ENCODE results near the gene ARHGDIB.

The ARHGDIB gene

DNA sequence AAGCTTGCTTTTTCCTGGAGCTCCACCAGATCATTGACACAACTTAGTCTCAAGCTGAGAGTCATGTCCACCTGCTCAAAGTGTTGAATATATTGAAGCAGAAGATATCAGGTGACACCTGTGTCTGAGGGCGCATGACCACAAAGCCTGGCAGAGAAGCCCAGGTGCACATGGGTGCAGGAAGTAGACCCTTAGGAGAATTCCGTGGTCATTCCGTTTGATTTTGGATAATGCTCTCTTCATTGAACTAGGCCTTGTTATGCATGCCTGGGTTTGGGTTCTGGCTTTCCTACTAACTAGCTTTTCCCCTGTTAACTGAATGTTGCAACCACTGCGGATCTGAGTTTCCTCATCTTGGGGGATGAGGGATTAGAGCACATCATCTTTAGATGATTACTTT is 7.1 kb downstream of the ARHGDIB start:
- peak in 2 of 5 donors; percentile 23 to 24 for DNase-seq

DNA sequence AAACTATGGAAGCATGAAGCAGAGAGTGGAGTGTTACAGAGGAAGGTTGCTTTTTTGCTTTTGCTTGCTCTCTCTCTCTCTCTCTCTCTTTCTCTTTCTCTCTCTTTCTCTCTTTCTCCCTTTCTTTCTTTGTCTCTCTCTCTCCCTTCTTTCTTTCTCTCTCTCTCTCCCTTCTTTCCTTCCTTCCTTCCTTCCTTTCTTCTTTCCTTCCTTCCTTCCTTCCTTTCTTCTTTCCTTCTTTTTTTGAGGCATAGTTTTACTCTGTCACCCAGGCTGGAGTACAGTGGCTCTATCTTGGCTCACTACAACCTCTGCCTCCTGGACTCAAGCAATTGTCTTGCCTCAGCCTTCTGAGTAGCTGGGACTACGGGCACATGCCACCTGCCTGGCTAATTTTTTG is 7.6 kb downstream of the ARHGDIB start:
- DNase-seq: no peak

DNA sequence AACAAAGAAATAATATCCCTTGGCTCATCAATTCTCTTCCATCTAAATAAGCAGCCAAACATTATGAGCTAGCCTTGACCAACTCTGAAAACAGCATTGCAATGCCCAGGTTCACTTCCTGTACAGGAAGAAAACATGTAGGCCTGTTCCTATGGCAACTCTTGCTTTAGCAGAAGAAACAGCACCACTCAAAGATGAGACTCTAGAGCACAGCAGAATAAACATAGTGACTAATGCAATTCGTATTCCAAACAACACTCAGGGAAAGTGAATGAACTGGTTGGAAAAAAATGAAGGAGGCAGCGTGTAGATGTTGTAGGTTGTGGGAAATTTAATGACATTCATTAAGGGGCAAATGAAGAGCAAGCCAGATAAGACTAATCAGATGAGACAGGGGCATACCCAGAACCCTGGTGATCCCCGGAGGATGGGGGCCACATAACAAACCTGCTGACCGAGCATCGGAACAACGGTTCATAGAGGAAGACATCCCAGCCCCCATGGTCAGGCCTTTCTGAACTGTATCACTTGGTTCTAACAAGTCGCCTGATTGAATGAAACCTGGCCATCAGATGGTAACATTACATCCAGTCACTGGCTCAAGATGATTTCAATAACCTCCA is 9.0 kb downstream of the ARHGDIB start:
- peak in 2 of 5 donors; percentile 19 to 81 for DNase-seq

DNA sequence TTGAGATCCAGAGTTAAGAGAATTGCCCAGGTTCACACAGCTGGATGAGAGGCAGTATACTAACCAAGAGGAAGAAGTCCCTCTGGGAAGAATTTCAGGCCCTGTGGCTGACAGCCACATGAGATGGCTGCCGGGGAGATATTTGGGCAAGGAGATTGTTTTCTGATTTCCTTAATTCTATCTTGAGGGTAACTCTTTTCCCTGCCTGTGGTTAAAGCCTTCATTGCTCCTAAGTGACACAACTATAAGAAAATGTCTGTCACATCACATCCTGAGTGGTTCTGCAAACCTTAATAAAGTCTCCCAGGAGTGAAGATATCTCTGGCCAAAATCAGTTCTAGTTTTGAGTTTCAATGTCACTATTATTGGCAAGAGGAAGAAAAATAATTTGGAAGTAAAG is 9.6 kb downstream of the ARHGDIB start:
- DNase-seq: no peak

DNA sequence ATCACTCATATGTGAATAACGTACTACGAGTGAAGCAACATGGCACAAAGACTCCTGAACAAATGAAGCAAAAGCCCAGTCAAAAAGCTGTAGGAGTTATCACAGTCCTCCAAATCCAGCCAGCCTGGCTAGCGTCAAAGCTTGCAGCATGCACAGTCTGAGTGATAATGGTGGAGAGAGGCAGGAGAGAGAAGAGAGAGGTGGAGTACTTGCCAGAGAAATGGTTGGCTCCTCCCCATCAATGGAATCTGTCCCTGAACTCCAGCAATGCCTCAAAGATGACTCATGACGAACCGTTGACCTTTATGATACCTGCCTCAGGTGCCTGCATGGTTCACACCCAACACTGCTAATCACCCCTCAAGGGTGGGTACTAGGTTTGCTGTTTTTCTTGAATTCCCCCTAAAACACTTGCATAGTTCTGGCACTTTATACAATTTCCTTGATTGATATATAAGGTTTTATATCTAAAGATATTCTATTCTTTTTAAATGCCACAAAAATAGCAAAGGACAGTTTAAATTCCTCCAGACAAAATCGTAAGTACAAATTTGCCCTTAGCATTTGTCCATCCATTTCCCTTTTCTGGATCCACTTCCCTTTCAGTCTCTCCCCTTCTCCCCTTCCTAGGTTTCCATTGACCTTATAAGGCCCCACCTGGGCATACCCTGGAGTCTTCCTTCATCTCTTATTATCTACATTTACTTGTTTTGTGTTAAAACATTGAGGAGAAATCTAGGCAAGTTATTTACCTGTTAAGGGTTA is 10.2 kb downstream of the ARHGDIB start:
- peak in 1 of 5 donors; percentile 11 for DNase-seq

DNA sequence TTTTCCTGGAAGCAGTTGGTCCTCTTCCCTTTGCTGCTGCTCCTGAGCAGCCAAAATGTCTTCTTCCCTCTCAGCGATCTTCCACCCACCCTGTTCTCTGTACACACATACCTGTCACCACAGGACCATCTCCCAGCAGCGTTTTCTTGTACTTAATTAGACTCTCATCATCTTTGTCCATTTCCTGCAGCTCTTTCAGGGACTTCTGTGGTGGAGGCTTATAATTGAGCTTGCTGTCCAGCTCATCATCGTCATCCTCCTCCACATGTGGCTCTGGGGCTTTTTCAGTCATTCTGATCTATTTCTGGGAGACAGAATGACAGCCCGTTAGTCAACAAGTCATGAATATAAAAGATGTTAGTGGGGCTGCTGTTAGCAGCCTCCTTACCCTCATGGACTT is 11.0 kb downstream of the ARHGDIB start:
- peak in 1 of 5 donors; percentile 51 for DNase-seq

DNA sequence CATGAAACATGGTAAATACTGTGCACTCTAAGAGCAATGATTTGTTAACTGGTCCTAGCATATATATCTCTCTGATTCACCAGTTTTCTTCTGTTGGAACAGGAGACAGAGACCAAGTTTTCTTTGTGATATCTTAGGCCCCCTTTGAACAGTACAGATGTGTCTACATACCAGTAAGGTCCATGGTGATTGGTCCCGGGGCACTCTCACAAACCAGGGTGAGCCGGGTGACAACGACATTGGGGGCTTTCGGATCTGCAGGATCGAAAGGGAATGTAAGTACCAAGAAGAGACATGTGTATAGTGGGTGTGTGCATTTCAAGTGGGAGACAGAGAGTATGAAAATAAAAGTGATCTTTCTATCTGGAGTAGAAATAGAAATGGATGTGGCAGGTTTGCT is 11.8 kb downstream of the ARHGDIB start:
- peak in 1 of 5 donors; percentile 32 for DNase-seq

DNA sequence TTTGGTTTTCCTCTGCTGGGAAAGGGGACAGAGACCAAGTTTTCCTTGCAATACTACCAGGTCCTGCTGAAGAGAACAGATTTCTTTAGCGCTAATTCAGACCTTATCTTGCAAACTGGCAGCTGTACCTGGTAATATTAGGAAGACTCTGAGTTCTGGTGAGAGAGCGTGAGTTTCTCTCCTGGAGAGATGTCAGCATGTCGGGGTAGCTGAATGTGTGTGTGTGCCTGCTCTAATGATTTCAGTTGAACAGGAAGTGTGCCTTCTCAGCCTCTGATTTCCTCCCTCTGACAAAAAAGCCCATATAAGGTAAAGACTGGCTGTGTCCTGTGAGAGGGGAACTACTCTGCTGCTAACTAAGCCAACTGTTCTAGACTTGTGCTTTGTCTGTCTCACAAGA is 12.7 kb downstream of the ARHGDIB start:
- peak in 4 of 5 donors; percentile 34 to 90 (median 44) for DNase-seq

DNA sequence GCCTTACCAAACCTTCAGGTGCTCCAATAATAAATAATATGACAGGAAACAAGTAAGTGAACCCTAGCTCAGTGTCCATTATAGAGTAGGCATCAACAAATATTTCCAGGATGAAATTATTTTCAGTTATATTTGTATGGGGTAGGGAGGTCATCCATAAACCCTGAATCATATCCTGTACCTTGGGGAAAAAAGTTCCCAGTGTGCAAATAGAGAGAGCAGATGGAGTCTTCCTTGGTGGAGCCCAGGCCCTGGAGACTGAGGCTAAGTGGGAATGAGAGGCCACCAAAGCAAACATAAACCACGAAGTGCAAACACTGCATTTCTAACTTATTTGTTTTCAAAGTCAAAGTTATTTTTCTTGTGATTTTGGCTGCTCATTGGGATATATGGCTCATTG is 14.5 kb downstream of the ARHGDIB start:
- DNase-seq: no peak

DNA sequence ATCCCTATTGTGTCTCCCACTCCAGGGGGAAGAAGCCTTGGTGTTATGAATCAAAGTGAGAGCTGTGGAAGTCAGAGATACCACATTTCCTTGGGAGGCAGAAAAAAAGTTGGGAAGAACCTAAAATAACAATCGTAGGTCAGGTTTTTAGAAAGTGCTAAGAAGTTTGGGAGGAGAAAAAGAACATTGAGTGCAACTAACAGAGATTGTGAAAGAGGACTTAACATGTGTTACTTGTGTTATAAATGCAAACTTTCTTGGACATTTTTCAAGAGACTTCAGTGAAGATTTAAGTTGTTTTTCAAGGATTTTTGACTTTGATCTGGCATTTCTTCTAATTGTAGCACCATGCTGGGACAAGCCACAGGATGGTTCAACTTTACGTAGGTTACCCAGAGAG is 15.2 kb downstream of the ARHGDIB start:
- DNase-seq: no peak

DNA sequence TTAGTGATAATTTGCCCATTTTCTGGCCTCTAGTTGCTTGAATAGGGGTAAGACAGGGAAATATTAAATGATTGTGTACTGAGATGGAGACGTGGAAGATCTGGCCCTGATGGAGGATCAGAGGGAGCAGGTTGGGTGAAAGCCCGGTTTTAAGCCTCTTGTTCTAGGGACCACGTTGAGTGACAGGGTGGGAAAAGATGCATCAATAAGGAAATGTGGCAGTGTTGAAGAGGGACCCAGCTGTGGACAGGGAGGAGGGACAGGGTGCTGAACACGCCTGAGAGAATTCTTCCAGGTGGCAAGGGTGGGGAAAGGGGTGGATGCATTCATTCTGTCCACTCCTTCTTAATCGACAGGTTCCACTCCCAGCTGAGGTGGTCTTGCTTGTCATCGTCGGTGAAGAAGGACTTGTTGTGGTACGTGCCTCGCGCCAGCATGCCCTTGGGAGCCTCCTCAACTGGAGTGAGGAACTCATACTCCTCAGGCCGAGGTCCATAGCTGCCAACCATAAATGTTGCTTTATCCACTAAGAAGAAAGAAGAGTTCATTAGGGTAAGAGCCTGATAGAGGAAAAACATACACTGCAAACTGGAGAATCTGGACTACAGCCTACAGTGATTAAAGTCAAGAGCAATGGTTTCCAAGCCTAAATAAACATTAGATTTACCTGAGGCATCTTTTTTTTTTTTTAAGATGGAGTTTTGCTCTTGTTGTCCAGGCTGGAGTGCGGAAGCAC is 19.0 kb downstream of the ARHGDIB start:
- DNase-seq: no peak

DNA sequence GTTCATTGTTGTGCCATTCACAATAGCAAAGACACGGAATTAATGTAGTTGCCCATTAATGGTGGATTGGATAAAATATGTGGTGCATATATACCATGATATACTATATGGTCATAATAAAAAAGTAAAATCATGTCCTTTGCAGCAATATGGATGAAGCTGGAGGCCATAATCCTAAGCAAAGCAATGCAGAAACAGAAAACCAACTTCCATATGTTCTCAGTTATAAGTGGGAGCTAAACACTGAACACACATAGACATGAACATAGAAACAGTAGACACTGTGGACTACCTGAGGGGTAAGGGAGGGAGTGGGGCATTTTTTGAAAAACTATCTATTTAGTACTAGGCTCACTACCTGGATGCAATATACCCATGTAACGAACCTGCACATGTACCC is 20.0 kb downstream of the ARHGDIB start:
- DNase-seq: no peak

DNA sequence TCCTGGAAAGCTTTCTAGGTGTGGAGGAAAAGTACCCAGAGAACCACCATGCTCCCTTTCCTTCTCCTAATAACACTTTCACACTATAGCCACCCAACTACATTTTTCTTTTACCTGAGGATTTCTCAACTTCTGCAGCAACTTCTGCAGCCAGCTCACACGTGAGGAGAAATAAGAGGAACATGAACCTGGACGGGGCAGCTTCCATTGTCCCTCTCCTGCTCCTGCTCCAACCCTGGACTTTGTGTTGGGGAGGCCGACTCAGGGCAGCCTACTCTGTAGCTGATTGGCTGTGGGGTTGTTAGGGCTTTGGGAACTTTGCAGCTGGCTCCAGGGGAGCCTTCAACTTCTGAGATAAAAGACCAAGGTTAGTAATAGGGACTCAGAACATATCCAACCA is 23.1 kb downstream of the ARHGDIB start, which contains the start of gene ERP27:
Gene ERP27, minus strand, starts transcription at position 237 of the 400 bp plus-strand sequence. Its CDS starts 29 bp downstream, at position 208.
- DNase-seq: no peak

DNA sequence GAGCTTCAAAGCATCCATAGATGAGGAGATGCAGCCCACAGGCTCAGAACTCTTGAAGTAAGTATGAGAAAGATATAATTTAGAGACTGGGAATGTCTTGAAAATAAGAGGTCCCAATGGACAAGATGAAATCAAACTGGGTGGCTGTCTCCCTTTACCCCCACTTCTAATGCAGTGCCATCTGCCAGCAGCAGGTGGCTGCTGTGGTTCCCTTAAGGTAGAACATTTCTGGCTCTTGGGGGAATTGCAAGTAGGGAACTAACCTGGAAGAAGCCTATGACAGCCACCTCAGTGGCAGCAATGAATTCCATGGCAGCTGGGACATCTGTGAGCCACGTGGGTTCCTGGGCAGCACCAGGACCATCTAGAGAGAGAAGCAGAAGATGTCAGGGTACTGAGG is 23.7 kb downstream of the ARHGDIB start:
- no peak for DNase-seq

DNA sequence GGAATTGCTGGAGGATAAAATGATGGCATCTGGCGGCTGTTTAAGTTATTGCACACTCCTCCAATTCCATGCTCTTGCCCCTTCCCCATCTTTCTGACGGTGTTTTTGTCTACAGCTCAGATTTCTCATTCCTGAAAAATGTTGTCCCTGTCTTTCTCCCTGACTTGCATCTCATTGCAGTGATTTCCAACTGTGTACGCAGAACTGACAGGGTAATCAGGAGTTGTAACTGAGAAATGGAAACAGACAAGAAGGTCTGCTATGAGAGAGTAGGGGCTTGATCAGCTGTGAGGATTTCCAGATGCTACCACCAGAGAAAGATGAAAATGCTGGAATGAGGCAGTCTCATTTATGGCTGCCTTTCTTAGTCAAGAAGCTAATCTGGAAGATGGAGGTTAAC is 24.4 kb downstream of the ARHGDIB start:
- DNase-seq: no peak

DNA sequence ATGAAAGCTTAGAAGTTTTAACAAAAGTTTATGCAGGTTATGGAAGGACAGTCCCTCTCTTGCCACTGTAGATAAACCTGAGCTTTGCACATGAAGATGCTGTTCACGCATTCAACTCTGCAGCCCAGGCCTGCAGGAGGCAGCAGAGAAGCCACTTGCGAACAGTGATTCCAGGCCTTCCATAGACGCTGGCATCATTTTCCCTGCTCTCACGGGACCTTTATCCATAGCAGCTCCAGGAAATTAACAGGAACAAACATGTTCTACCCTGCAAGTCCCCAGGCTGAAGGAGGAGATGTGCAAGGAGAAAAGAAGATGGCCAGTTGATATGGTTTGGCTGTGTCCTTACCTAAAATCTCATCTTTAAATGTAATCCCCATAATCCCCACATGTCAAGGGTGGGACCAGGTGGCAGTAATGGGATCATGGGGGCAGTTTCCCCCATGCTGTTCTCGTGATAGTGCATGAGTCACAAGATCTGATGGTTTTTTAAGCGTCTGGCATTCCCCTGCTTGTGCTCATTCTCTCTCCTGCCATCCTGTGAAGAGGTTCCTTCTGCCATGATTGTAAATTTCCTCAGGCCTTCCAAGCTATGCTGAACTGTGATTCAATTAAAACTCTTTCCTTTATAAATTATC is 25.1 kb downstream of the ARHGDIB start:
- no peak for DNase-seq

DNA sequence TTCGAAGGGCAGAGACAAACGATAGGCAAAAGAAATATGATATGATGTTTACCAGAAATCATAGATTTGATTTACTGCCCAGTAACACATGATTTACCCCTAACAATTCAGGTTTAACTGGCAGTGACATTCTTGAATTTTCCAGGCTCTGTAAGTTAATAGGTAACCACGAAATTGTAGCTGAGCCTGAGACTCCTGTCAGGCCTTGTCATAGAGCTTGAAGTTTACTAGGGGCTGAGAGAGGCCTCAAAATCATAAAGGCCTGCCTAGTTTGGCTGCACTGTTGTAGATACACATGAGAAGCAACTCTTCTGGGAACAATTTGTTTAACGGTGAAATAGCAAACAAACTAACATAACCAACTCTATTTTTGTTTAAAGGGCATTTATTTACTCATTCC is 26.4 kb downstream of the ARHGDIB start:
- DNase-seq: no peak

DNA sequence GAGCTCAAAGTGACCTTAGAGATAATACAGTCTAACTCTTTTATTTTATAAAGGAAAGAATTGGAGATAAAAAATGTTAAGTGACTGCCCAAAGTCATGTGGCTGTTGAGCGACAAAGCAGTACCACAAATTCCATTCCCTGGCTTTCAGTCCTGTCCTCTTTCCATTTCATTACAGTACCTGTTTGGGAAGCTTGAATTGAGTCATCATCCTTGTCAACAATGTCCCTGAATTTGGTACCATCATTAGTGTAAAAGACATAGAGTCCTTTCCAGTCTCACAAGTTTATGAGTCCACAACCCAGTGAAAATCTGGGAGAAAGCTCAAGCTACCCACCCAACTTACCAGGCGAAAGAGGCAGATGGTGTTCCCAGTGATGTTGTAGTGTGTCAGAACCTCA is 26.9 kb downstream of the ARHGDIB start:
- no peak for DNase-seq

DNA sequence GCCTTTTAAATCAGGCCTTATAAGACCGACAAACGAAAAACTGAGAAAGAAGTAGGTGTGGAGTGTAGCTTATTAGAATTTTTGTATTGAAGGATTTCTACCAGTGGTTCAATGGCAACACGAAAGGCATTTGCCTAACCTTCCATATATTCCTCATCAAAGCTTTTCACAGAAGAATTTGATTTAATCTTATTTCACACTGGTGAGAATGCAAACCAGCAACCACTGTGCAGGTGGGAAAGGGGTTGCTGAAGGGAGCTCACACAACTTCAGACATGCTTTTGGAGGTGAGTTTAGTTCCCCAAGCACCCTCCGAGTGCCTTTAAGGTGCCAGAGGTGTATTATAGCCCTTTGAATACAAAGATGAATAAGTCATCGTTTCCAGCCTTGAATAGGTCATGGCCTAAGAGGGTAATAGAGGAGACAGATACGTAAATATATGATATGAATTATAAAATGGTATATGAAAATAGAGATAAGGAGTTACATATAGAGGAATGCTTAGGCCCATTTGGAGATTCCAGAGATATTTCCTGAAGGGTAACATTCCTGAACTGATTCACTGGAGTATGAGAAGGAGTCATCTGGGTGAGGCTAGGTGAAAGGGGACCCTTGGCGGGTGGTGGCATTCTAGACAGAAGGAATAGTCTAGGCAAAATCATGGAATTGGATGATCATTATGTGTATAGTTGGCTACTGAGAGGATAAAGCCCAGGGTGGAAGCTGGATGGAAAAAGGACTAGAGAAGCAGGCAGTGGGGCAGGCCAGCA is 29.4 kb downstream of the ARHGDIB start:
- DNase-seq: no peak

DNA sequence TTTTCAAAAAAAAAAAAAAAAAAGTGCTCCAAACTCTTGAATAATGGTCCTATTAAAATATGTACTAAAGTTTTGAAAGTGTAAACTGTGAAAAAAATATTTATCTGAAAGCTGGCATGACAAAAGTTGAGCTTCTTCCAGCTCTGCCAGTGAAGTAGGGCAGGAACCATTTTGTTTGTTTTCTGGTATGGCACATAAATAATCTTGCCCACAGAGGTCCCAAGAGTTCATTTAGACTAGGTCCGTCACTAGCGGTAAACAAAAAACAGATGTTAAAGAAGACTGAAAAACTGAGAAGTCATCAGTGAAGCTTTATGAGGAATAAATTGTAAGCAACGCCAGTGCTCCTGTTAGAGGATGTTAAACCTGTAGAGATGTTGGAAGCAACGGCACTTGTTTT is 30.0 kb downstream of the ARHGDIB start:
- no peak for DNase-seq

DNA sequence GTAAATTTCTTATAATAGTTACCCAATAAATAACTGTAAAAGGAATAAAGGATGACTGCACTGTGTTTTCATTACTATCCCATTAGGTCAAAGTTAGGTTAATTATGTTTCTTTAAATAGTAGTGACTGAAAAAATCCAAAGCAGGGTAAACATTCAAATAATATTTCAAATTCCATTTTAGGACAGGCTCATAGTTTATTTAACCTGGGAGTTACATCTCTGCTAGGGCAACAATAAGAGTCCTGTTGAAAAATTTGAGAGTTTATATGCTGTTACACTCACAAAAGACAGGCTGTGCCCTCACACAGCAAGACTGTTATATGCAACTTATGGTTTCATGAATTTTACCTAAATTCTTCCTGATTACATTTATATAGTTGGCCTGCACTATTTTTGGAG is 31.1 kb downstream of the ARHGDIB start:
- DNase-seq: no peak

DNA sequence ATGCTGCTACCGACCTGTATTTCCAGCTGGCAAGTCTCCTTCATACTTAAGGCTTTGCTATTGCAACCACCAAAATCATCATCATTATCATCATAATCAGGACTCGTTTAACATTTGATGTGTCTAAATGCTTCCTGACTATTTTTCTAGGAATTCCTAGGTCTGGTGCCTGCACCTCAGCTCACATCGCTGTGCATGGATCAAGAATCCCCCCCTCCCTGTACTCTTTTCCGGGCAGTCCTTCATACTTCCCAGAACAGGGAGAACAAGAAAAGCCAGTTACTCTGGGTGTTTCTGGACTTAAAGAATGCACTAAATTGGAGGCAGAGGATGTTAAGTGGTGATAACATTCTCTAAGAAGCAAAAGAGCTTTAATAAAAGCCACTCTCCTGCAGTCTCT is 32.5 kb downstream of the ARHGDIB start:
- DNase-seq: no peak

DNA sequence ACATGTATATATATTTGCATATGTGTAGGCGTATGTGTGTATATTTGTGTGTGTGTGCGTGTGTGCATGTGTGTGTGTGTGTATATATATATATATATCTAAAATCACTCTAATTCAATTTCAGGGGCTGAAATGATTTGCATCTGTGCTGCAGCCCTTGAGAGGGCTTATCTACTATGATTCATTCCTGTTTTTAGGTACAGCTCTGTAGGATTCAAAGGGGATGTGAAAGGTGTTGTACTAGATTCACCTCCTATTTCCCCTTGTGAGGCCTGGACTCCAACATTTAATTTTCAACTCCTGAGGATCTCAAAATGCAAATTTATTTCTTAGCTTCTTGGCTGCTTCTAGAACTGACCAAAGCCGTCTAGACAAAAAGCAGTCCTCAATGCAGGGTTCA is 34.1 kb downstream of the ARHGDIB start:
- no peak for DNase-seq

Measured in T-helper 1 cell (primary cell).